Gastrocnemius medialis (tissue), 4 donors: ENCODE measurements around the gene UBE2E1.

Experiments used
- POLR2A ChIP-seq, 2 donors: fragments of 450-650 bp; IDR thresholded peaks; one replicate each; pipeline ENCODE4 v1.6.1; 2017; ENCODE audit warnings: antibody characterized with exemption in 2 of 2, mild to moderate bottlenecking in 2 of 2, moderate library complexity in 2 of 2
- TF ChIP-seq, protein P1 (sequence below), 5 experiments: fragments of 450-650 bp in 3 of 5; fragments of 200-600 bp in 2 of 5; sonication (generic) in 2 of 5; IDR thresholded peaks in 4 of 5; conservative IDR thresholded peaks in 1 of 5; 1 replicate in 4 of 5; 2 replicates in 1 of 5; pipeline ENCODE4 v1.5.1; 2016 to 2019; ENCODE audit warnings: antibody characterized with exemption in 5 of 5, mild to moderate bottlenecking in 3 of 5, moderate library complexity in 3 of 5

DNA sequence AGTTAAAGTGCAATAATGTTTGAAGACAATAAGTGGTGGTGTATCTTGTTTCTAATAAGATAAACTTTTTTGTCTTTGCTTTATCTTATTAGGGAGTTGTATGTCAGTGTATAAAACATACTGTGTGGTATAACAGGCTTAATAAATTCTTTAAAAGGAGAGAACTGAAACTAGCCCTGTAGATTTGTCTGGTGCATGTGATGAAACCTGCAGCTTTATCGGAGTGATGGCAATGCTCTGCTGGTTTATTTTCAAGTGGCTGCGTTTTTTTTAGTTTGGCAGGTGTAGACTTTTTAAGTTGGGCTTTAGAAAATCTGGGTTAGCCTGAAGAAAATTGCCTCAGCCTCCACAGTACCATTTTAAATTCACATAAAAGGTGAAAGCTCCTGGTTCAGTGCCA lies 113.9 kb downstream of the UBE2E1 start:
- TF ChIP-seq, protein P1, sequence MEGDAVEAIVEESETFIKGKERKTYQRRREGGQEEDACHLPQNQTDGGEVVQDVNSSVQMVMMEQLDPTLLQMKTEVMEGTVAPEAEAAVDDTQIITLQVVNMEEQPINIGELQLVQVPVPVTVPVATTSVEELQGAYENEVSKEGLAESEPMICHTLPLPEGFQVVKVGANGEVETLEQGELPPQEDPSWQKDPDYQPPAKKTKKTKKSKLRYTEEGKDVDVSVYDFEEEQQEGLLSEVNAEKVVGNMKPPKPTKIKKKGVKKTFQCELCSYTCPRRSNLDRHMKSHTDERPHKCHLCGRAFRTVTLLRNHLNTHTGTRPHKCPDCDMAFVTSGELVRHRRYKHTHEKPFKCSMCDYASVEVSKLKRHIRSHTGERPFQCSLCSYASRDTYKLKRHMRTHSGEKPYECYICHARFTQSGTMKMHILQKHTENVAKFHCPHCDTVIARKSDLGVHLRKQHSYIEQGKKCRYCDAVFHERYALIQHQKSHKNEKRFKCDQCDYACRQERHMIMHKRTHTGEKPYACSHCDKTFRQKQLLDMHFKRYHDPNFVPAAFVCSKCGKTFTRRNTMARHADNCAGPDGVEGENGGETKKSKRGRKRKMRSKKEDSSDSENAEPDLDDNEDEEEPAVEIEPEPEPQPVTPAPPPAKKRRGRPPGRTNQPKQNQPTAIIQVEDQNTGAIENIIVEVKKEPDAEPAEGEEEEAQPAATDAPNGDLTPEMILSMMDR (IDR thresholded peaks at IDR 0.05 in 4 of 5, conservative IDR thresholded peaks at IDR 0.05 in 1 of 5): no peak
- TF ChIP-seq POLR2A (IDR thresholded peaks at IDR 0.05): no peak
